ENCODE data around the gene CDCP1. TPM values are rescaled to one million over a fixed set of nuclear protein-coding genes. Genes with fewer than 3 reads are reported as not detected.
"Not testable (repeated sequence)": the region's sequence is repeated elsewhere in the genome, so short reads cannot be mapped to it uniquely, and the experiment has no call there.

Gene CDCP1
- total RNA-seq, 1 donor from 2014 or later: under 0.01 TPM

DNA sequence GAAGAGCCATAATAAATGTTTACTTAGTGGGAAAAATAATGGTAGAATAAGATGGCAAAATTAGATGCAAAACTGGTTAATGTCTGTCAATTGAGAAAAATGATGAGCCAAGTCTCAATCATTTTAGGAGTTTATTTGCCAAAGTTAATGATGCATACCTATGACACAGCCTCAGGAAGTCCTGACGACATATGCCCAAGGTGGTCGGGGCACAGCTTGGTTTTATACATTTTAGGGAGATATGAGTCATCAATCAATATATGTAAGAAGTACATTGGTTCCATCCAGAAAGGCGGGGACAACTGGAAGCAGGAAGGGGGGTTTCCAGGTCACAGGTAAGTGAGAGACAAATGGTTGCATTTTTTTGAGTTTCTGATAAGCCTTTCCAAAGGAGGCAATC lies 88.6 kb downstream of the CDCP1 start:
- DNase-seq (ENCODE audit: low read depth in 2 of 2): no peak

GRCh38 chr3:45056608-45057301 lies 89.4 kb downstream of the CDCP1 start:
- peak in 1 of 2 donors; percentile 16 for DNase-seq (ENCODE audit: low read depth in 2 of 2)

DNA sequence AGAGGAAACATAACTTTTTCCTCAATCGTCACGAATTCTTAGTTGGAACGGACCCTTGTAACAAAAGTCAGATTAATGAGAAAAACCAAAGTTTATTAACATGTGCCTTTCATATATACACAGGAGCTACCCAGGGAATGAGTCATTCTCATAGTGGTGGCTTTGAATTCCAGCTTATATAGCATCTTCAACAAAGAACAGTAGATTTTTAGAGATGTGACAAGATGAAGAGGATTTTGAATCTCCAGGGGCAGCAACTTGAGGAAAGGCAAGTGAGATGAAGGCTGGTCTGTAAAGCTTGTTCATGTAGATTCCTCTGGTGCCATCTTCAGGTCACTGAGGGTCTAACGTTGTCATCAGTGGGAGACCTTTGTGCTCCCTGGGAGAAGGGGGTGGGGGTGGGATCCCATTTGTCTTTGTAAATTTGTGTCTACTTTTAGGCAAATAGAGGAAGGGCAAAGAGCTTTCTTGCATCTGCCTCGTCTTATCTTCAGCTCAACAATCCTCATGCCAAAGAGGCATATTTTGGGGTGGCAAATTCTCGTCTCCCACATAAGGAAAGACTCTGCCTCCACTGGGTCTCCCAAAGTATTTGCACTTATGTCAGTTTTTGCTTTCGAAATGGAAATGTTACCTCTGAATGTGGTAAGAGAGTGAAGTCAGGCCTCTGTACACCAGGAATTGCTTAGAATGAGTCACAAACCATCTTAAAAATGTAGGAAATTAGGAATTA lies 90.6 kb downstream of the CDCP1 start:
- DNase-seq (ENCODE audit: low read depth in 2 of 2): peak in 1 of 2 donors; percentile 32

- peak in 1 of 2 donors; percentile 59 for DNase-seq (ENCODE audit: low read depth in 2 of 2)
These were observed 91.2 kb downstream of the CDCP1 start for GRCh38 chr3:45055032-45055410.

- DNase-seq (ENCODE audit: low read depth in 2 of 2): no peak
These were observed 91.9 kb downstream of the CDCP1 start for GRCh38 chr3:45054196-45054857.

- not testable (repeated sequence) for DNase-seq (ENCODE audit: low read depth in 2 of 2)
These were observed 92.4 kb downstream of the CDCP1 start for GRCh38 chr3:45053805-45054195.

DNA sequence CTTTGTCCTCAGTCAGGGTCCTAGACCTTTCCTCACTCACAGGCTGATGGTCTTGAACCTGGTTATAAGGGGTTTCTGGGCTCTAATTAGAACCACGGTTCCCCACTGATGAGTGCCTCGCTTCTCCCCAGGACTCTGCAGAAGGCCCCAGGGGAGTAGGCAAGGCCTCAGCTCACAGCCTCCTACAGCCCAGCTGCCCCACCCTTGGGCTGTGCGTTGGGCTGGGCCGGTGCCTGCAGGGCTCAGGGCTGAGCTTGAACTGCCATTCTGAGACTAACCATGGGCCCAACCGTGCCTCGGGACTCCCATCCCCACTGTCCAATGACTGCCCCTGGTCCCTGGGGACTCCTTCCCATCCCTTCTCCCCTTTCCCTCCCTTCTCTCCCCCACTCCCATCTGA lies 94.5 kb downstream of the CDCP1 start:
- no peak for DNase-seq (ENCODE audit: low read depth in 2 of 2)

- DNase-seq (ENCODE audit: low read depth in 2 of 2): no peak
These were observed 96.4 kb downstream of the CDCP1 start for GRCh38 chr3:45049807-45050206.

GRCh38 chr3:45048244-45048643 lies 97.9 kb downstream of the CDCP1 start:
- DNase-seq (ENCODE audit: low read depth in 2 of 2): no peak

DNA sequence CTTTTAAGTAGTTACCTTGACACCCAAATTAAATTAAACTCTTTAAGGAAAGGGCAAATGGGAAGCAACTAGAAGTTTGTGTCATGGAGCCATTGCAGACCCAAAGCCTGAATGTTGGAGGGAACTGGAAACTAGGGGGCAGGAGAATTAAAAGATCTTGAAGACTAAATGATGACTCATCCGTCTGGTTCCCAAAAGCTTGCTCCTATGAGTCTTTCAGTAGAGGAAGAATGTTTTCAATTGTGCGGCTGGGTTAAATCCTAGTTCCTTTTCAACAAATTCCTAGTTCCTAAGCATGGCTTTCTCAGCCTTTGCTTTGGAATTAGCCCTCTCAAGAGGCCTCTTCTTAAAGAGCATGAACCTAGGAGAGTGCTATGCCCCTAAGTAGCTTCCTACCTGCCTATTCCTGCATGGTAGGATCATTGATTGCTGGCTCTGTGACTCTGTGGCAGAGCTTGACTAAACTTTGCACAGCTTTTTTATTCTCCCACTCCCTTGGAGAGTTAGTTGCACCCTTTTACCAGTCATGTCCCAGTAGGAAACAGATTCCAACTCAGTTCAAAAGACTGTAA lies 102.4 kb downstream of the CDCP1 start:
- peak in 1 of 2 donors; percentile 73 for DNase-seq (ENCODE audit: low read depth in 2 of 2)

- no peak for DNase-seq (ENCODE audit: low read depth in 2 of 2)
These were observed 104.0 kb downstream of the CDCP1 start for GRCh38 chr3:45042162-45042561.

- no peak for DNase-seq (ENCODE audit: low read depth in 2 of 2)
These were observed 104.5 kb downstream of the CDCP1 start for GRCh38 chr3:45041666-45042065.

- DNase-seq (ENCODE audit: low read depth in 2 of 2): peak; percentile 94 to 95
These were observed 108.3 kb downstream of the CDCP1 start for GRCh38 chr3:45037720-45038455.

DNA sequence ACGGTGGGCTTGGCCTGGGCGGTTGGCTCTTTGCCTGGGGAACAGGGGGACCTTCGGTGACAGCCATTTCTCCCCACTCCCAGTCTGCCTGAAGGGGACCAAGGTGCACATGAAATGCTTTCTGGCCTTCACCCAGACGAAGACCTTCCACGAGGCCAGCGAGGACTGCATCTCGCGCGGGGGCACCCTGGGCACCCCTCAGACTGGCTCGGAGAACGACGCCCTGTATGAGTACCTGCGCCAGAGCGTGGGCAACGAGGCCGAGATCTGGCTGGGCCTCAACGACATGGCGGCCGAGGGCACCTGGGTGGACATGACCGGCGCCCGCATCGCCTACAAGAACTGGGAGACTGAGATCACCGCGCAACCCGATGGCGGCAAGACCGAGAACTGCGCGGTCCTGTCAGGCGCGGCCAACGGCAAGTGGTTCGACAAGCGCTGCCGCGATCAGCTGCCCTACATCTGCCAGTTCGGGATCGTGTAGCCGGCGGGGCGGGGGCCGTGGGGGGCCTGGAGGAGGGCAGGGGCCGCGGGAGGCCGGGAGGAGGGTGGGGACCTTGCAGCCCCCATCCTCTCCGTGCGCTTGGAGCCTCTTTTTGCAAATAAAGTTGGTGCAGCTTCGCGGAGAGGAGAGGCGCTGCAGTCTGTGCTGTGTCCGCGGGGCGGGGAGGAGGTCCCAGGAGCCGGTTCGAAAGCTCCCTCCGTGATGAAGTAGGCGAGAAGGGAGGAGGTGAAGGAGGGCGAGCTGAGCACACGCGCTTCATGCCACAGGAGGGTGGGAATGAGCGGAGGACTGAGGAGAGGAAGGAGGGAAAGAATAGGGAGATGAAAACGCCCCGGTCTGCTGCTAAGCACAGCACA lies 110.5 kb downstream of the CDCP1 start:
- DNase-seq (ENCODE audit: low read depth in 2 of 2): peak in 1 of 2 donors; percentile 35

DNA sequence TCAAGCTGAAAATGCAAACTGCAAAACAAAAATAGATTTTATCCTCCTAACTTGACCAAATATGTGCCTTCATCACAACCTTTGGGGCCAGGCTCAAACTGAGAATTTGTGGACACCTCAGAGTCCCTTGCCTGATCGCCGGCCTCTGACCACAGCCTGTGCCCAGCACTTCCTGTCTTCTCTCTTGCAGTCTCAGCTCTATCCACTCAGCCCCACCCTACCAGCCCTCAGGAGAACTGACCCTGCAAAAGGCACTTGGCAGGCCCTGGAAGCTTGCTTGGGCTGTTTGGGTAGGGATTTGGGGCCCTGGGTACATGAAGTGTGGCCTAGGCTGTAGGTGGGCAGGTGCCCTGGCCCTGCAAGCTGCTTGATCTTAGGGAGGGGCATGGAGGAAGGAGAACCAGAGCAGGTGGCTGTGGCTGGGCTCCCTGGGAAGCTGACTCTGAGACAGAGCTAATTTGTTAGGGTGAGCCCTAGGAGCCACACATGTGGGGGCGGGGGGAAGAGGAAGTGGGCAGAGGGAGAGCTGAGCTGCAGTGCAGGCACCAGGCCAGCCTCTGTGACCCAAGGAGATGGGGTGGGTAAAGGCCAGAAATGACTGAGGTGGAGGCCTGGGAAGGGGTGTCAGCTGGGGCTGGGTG lies 111.4 kb downstream of the CDCP1 start:
- DNase-seq (ENCODE audit: low read depth in 2 of 2): no peak

GRCh38 chr3:45033791-45034190 lies 112.4 kb downstream of the CDCP1 start:
- DNase-seq (ENCODE audit: low read depth in 2 of 2): no peak

All from lung microvascular endothelial cell (primary cell).